Type B pancreatic cell (in vitro differentiated cells): ENCODE data around the gene STAB2. TPM values are rescaled to one million over a fixed set of nuclear protein-coding genes. Genes with fewer than 3 reads are reported as not detected.
"Not testable (repeated sequence)": the region's sequence is repeated elsewhere in the genome, so short reads cannot be mapped to it uniquely, and the experiment has no call there.

Experiments used
- DNase-seq: peaks from one replicate; pipeline ENCODE4 v3.0.0; 2021; ENCODE audit warnings: mixed read lengths; ENCODE audit not compliant: unreplicated experiment; ENCODE audit errors: extremely low spot score
- H3K27ac Mint-ChIP-seq: 2 replicates; pipeline ENCODE4 v1.8.0; 2021; ENCODE audit warnings: mild to moderate bottlenecking, mixed read lengths
- H3K27me3 Mint-ChIP-seq: 2 replicates; pipeline ENCODE4 v1.8.0; 2021; ENCODE audit warnings: mixed read lengths
- H3K36me3 Mint-ChIP-seq: 2 replicates; pipeline ENCODE4 v1.8.0; 2021; ENCODE audit warnings: mixed read lengths
- H3K4me1 Mint-ChIP-seq: one replicate; pipeline ENCODE4 v1.8.0; 2021; ENCODE audit warnings: mixed read lengths; ENCODE audit not compliant: unreplicated experiment
- H3K4me3 Mint-ChIP-seq: 2 replicates; pipeline ENCODE4 v1.8.0; 2021; ENCODE audit warnings: mild to moderate bottlenecking, mixed read lengths
- H3K9me3 Mint-ChIP-seq: 2 replicates; pipeline ENCODE4 v1.8.0; 2021; ENCODE audit warnings: mixed read lengths
- total RNA-seq: library from RNA; stranded (reverse); gene quantifications from 2 replicates; pipeline ENCODE4 v1.2.1, GENCODE V29; 2021; ENCODE audit warnings: low replicate concordance
- TF ChIP-seq, protein P1 (sequence below): fragments of 200-600 bp; sonication (generic); conservative IDR thresholded peaks from 2 replicates; pipeline ENCODE4 v1.5.0; 2021; ENCODE audit warnings: antibody characterized with exemption, mild to moderate bottlenecking

The STAB2 gene
- total RNA-seq, 1 donor from 2014 or later, result not detected

GRCh38 chr12:103806803-103807202 is 219.7 kb downstream of the STAB2 start:
- H3K27me3 Mint-ChIP-seq, result no peaks in the 10 kb centered on the region
- no peak for DNase-seq
- peak overlapping the region; percentile 30 for H3K27ac Mint-ChIP-seq
- H3K4me1 Mint-ChIP-seq, result peaks cover 21% of the 10 kb centered on the region
- peaks cover 29% of the 10 kb centered on the region for H3K36me3 Mint-ChIP-seq
- H3K9me3 Mint-ChIP-seq, result no peaks in the 10 kb centered on the region
- H3K4me3 Mint-ChIP-seq, result no peak overlapping the region
- TF ChIP-seq, protein P1, sequence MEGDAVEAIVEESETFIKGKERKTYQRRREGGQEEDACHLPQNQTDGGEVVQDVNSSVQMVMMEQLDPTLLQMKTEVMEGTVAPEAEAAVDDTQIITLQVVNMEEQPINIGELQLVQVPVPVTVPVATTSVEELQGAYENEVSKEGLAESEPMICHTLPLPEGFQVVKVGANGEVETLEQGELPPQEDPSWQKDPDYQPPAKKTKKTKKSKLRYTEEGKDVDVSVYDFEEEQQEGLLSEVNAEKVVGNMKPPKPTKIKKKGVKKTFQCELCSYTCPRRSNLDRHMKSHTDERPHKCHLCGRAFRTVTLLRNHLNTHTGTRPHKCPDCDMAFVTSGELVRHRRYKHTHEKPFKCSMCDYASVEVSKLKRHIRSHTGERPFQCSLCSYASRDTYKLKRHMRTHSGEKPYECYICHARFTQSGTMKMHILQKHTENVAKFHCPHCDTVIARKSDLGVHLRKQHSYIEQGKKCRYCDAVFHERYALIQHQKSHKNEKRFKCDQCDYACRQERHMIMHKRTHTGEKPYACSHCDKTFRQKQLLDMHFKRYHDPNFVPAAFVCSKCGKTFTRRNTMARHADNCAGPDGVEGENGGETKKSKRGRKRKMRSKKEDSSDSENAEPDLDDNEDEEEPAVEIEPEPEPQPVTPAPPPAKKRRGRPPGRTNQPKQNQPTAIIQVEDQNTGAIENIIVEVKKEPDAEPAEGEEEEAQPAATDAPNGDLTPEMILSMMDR, result no peak

GRCh38 chr12:103807561-103808238 is 220.6 kb downstream of the STAB2 start:
- H3K9me3 Mint-ChIP-seq, result no peaks in the 10 kb centered on the region
- peaks cover 26% of the 10 kb centered on the region for H3K36me3 Mint-ChIP-seq
- DNase-seq, result no peak
- TF ChIP-seq, protein P1, result no peak
- H3K4me1 Mint-ChIP-seq, result peaks cover 21% of the 10 kb centered on the region
- no peaks in the 10 kb centered on the region for H3K27me3 Mint-ChIP-seq
- H3K27ac Mint-ChIP-seq, result no peak overlapping the region
- H3K4me3 Mint-ChIP-seq, result no peak overlapping the region

DNA sequence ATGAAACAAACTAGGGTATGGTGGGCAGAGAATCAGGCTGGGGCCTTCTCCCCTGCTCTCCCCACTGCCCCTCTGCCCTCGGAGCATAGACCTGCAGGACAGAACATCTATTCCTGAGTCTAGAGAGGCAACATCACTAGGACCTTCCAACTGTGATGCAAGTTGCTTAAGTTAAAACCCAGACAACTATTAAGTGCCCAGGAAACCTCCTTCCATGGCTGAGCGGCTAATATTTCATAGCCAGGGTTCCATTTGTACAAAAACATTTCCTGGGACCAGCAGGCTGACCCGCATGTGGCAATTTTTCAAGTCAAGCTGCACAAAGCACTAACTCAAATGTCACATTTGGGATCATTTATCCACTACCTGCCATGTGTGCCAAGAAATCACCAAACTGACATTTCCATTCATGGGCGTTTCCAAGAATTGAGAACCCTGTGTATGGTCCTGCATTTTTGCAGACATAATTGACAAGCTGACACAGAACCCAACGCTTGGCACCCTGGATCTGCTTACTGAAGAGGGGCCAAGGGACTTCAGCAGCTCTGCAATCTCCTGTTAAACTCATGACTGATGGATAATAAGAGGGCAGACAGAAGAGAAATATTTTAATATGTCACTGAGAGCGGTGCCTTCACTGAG is 221.3 kb downstream of the STAB2 start:
- Mint-ChIP-seq H3K4me1 (peaks cover 21% of the 10 kb centered on the region), H3K36me3 (peaks cover 27% of the 10 kb centered on the region), H3K27me3 (no peaks in the 10 kb centered on the region), H3K4me3 (no peak overlapping the region), H3K27ac (no peak overlapping the region), H3K9me3 (no peaks in the 10 kb centered on the region)
- no peak for DNase-seq
- TF ChIP-seq, protein P1, result no peak

DNA sequence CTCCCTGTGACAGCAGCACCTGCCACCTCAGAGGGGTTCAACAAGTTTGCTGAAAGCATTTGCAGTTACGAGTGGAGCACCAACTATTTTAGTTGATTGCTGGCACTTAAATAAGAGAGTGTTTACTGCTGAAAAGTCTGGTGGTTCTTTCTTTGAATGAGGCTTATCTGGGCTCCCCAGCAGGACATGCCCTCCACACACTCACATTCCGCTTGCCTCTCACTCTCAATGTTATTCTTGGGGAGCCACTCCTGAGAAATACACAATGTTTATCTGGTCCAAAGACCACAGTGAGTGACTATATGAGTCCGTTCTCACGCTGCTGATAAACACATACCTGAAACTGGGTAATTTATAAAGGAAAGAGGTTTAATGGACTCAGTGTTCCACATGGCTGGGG is 222.1 kb downstream of the STAB2 start:
- H3K36me3 Mint-ChIP-seq, result peaks cover 34% of the 10 kb centered on the region
- TF ChIP-seq, protein P1, result no peak
- H3K27ac Mint-ChIP-seq, result no peak overlapping the region

GRCh38 chr12:103809639-103810038 is 222.6 kb downstream of the STAB2 start:
- H3K27ac Mint-ChIP-seq, H3K27me3 Mint-ChIP-seq, H3K4me3 Mint-ChIP-seq, DNase-seq, H3K9me3 Mint-ChIP-seq: not testable (repeated sequence)
- peaks cover 30% of the 10 kb centered on the region for H3K4me1 Mint-ChIP-seq
- H3K36me3 Mint-ChIP-seq, result peaks cover 38% of the 10 kb centered on the region

More for the DNA sequence above, 222.1 kb downstream of the STAB2 start:
- no peaks in the 10 kb centered on the region for H3K9me3 Mint-ChIP-seq
- peaks cover 25% of the 10 kb centered on the region for H3K4me1 Mint-ChIP-seq
- H3K4me3 Mint-ChIP-seq, result no peak overlapping the region
- H3K27me3 Mint-ChIP-seq, result no peaks in the 10 kb centered on the region
- no peak for DNase-seq

- Mint-ChIP-seq H3K4me3 (no peak overlapping the region), H3K36me3 (peaks cover 41% of the 10 kb centered on the region), H3K27me3 (no peaks in the 10 kb centered on the region), H3K4me1 (peaks cover 30% of the 10 kb centered on the region), H3K27ac (no peak overlapping the region), H3K9me3 (no peaks in the 10 kb centered on the region)
- TF ChIP-seq, protein P1, result no peak
- no peak for DNase-seq
Observed at GRCh38 chr12:103810111-103810510, 223.0 kb downstream of the STAB2 start.
